ENCODE measurements around the gene UBXN11.

- no peak for TF ChIP-seq POLR2A (IDR thresholded peaks at IDR 0.05)
- TF ChIP-seq, protein P1, sequence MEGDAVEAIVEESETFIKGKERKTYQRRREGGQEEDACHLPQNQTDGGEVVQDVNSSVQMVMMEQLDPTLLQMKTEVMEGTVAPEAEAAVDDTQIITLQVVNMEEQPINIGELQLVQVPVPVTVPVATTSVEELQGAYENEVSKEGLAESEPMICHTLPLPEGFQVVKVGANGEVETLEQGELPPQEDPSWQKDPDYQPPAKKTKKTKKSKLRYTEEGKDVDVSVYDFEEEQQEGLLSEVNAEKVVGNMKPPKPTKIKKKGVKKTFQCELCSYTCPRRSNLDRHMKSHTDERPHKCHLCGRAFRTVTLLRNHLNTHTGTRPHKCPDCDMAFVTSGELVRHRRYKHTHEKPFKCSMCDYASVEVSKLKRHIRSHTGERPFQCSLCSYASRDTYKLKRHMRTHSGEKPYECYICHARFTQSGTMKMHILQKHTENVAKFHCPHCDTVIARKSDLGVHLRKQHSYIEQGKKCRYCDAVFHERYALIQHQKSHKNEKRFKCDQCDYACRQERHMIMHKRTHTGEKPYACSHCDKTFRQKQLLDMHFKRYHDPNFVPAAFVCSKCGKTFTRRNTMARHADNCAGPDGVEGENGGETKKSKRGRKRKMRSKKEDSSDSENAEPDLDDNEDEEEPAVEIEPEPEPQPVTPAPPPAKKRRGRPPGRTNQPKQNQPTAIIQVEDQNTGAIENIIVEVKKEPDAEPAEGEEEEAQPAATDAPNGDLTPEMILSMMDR (IDR thresholded peaks at IDR 0.05): peak; percentile 52 to 72 (median 70)
- TF ChIP-seq EP300 (IDR thresholded peaks at IDR 0.05): no peak
These were observed 30.6 kb downstream of the UBXN11 start for GRCh38 chr1:26275580-26276431.
